ENCODE results near the gene SCUBE2. TPM values are rescaled to one million over a fixed set of nuclear protein-coding genes. Genes with fewer than 3 reads are reported as not detected.
A peak's percentile ranks its signal among the peaks of the same experiment; 100 is the strongest.

SCUBE2 gene
- total RNA-seq, 3 donors from 2014 or later (not counting 1 experiment from before 2014, with no cell fraction given) = not detected

DNA sequence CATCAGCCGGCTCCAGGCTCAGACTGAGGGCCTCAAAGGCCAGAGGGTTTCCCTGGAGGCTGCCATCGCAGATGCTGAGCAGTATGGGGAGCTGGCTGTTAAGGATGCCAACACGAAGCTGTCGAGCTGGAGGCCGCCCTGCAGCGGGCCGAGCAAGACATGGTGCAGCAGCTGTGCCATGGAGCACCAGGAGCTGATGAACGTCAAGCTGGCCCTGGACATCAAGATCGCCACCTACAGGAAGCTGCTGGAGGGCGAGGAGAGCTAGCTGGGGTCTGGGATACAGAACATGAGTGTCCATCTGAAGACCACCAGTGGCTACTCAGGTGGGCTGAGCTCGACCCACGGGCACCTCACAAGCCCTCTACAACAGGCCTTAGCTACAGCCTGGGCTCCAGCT, 4.0 kb upstream of the SCUBE2 start:
- H3K27ac Mint-ChIP-seq = no peak overlapping the region
- 87% methylated on average over 12 of the region's 12 CpGs for WGBS (ENCODE audit: insufficient coverage)
- peaks cover 0 to 11% of the 10 kb centered on the region in 2 donors for H3K4me1 Mint-ChIP-seq
- intact Hi-C loops (cut with micrococcal nuclease) = no loop called here
- H3K4me3 Mint-ChIP-seq = no peak overlapping the region
- Histone ChIP-seq H3K4me1 (ENCODE audit: control insufficient read depth, insufficient read depth, low read length) (peaks cover 9% of the 10 kb centered on the region), H3K4me3 (ENCODE audit: low read length) (no peak overlapping the region), H3K27ac (ENCODE audit: low read length) (no peak overlapping the region), H3K27me3 (ENCODE audit: control insufficient read depth, insufficient read depth, low read length) (peaks cover 7% of the 10 kb centered on the region), H3K36me3 (ENCODE audit: control insufficient read depth, insufficient read depth, low read length) (no peaks in the 10 kb centered on the region), H3K9me3 (ENCODE audit: control insufficient read depth, insufficient read depth, low read length) (no peaks in the 10 kb centered on the region)
- H3K36me3 Mint-ChIP-seq = no peaks in the 10 kb centered on the region
- TF ChIP-seq, protein P1, sequence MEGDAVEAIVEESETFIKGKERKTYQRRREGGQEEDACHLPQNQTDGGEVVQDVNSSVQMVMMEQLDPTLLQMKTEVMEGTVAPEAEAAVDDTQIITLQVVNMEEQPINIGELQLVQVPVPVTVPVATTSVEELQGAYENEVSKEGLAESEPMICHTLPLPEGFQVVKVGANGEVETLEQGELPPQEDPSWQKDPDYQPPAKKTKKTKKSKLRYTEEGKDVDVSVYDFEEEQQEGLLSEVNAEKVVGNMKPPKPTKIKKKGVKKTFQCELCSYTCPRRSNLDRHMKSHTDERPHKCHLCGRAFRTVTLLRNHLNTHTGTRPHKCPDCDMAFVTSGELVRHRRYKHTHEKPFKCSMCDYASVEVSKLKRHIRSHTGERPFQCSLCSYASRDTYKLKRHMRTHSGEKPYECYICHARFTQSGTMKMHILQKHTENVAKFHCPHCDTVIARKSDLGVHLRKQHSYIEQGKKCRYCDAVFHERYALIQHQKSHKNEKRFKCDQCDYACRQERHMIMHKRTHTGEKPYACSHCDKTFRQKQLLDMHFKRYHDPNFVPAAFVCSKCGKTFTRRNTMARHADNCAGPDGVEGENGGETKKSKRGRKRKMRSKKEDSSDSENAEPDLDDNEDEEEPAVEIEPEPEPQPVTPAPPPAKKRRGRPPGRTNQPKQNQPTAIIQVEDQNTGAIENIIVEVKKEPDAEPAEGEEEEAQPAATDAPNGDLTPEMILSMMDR (IDR thresholded peaks at IDR 0.05) = no peak
- peaks cover 31 to 47% of the 10 kb centered on the region in 2 donors for H3K27me3 Mint-ChIP-seq (ENCODE audit: low read depth in 2 of 2)
- no peak for DNase-seq
- no peak for ATAC-seq
- no peaks in the 10 kb centered on the region for H3K9me3 Mint-ChIP-seq

DNA sequence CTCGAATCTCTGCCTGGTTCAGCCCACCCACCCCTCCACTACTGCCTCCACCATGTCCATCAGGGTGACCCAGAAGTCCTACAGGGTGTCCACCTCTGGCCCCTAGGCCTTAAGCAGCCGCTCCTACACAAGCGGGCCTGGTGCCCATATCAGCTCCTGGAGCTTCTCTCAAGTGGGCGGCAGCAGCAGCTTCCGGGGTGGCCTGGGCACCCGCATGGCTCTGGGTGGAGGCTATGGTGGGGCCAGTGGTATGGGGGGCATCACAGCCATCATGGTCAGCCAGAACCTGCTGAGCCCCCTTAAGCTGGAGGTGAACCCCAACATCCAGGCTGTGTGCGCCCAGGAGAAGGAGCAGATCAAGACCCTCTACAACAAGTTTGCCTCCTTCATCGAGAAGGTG, 3.0 kb upstream of the SCUBE2 start:
- Histone ChIP-seq H3K27me3 (ENCODE audit: control insufficient read depth, insufficient read depth, low read length) (peaks cover 11% of the 10 kb centered on the region), H3K4me3 (ENCODE audit: low read length) (no peak overlapping the region), H3K36me3 (ENCODE audit: control insufficient read depth, insufficient read depth, low read length) (no peaks in the 10 kb centered on the region), H3K9me3 (ENCODE audit: control insufficient read depth, insufficient read depth, low read length) (no peaks in the 10 kb centered on the region), H3K27ac (ENCODE audit: low read length) (no peak overlapping the region), H3K4me1 (ENCODE audit: control insufficient read depth, insufficient read depth, low read length) (peaks cover 9% of the 10 kb centered on the region)
- Mint-ChIP-seq H3K27me3 (ENCODE audit: low read depth in 2 of 2) (peaks cover 35 to 47% of the 10 kb centered on the region in 2 donors), H3K27ac (no peak overlapping the region), H3K4me3 (no peak overlapping the region), H3K36me3 (no peaks in the 10 kb centered on the region), H3K4me1 (peaks cover 0 to 11% of the 10 kb centered on the region in 2 donors), H3K9me3 (no peaks in the 10 kb centered on the region)
- ATAC-seq (no peak), DNase-seq (no peak)
- 92% methylated on average over 8 of the region's 8 CpGs for WGBS (ENCODE audit: insufficient coverage)
- TF ChIP-seq, protein P1 (IDR thresholded peaks at IDR 0.05) = no peak
- intact Hi-C loops (cut with micrococcal nuclease) = no loop called here

DNA sequence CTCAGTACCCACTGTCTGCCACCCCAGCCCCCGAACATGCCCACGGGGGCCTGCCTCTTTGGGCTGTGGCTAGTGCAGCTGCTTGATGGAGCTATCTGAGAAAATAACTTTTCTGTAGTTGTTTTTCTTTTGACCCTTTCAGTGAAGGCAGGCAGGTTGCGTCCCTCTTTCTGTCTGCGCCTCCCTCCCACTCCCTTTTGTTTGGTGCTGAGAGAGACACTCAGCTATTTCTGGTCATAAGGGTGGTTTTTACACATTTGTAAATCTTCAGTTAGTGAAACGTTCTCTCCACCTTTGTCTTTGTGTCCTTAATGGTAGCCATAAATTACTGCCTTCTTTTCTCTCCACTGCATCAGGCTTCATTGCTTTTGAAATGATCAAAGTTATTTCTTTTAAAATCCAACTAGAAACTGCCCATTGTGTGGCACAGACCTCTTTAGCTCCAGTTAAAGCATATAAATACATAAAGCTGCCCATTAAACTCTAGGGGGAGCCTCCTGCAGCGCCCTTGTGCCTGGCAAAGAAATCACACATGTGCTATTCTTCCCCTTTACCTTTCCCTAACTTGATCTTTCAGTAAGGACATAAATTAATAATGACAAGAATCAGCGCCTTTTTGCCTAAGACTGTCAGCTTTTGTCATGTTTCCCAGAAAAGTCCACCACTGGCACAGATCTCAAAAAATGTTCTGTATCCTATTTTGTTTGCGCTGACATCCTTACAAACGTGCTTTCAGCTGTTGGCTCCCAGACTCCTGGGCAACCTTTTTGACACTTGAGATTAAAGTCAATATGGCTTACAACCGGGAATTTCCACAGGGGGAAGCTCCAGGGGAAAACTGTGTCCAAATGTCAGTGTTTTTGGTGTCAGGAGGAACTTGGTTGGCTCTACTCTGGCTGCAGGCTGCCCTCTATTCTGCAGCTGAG, 1.7 kb upstream of the SCUBE2 start:
- intact Hi-C loops (cut with micrococcal nuclease) = no loop called here
- WGBS (ENCODE audit: insufficient coverage) = 65% methylated on average over 8 of the region's 10 CpGs
- Mint-ChIP-seq H3K4me3 (peak overlapping the region; percentile 55), H3K27me3 (ENCODE audit: low read depth in 2 of 2) (peaks cover 40 to 54% of the 10 kb centered on the region in 2 donors), H3K9me3 (no peaks in the 10 kb centered on the region), H3K4me1 (peaks cover 0 to 11% of the 10 kb centered on the region in 2 donors), H3K36me3 (no peaks in the 10 kb centered on the region), H3K27ac (no peak overlapping the region)
- peaks cover 11% of the 10 kb centered on the region for H3K27me3 ChIP-seq (ENCODE audit: control insufficient read depth, insufficient read depth, low read length)
- ATAC-seq = no peak
- H3K4me3 ChIP-seq (ENCODE audit: low read length) = no peak overlapping the region
- TF ChIP-seq, protein P1 (IDR thresholded peaks at IDR 0.05) = no peak
- peaks cover 9% of the 10 kb centered on the region for H3K4me1 ChIP-seq (ENCODE audit: control insufficient read depth, insufficient read depth, low read length)
- H3K9me3 ChIP-seq (ENCODE audit: control insufficient read depth, insufficient read depth, low read length) = no peaks in the 10 kb centered on the region
- H3K36me3 ChIP-seq (ENCODE audit: control insufficient read depth, insufficient read depth, low read length) = no peaks in the 10 kb centered on the region
- H3K27ac ChIP-seq (ENCODE audit: low read length) = no peak overlapping the region
- no peak for DNase-seq

Data from natural killer cell (primary cell).